ENCODE data around the gene MRPS5.
A peak's percentile ranks its signal among the peaks of the same experiment; 100 is the strongest.
"Not testable (repeated sequence)": the region's sequence is repeated elsewhere in the genome, so short reads cannot be mapped to it uniquely, and the experiment has no call there.

The MRPS5 gene

DNA sequence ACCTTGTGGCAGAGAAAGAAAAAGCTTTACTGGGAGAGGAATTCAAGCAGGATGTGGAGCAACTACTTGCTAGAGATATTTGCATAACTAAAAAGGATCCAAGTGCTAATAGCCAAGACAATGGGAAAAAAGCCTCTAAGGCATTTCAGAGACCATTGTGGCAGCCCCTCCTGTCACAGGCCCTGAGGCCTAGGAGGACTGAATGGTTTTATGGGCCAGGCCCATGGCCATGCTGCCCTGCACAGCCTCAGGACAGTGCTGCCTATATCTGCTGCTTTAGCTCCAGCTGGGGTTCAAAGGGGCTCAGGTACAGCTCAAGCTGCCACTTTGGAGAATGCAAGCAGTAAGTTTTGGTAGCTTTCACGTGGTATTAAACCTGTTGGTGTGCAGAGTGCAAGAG, 17.1 kb upstream of the MRPS5 start:
- H3K4me3 ChIP-seq (ENCODE audit: low read length), result no peak overlapping the region
- peaks cover 4% of the 10 kb centered on the region for H3K9me3 ChIP-seq (ENCODE audit: control insufficient read depth, insufficient read depth, low read length)
- no peak overlapping the region for H3K27ac ChIP-seq (ENCODE audit: low read length)
- H3K4me1 ChIP-seq (ENCODE audit: control insufficient read depth, insufficient read depth, low read length), result no peaks in the 10 kb centered on the region
- no peak for DNase-seq (ENCODE audit: low read depth, low spot score)
- H3K27me3 ChIP-seq (ENCODE audit: control insufficient read depth, insufficient read depth, low read length), result no peaks in the 10 kb centered on the region
- no CpG with 5 or more reads among the region's 1 CpG for WGBS (ENCODE audit: insufficient coverage, insufficient read length)
- no peaks in the 10 kb centered on the region for H3K36me3 ChIP-seq (ENCODE audit: control insufficient read depth, insufficient read depth, low read length)

DNA sequence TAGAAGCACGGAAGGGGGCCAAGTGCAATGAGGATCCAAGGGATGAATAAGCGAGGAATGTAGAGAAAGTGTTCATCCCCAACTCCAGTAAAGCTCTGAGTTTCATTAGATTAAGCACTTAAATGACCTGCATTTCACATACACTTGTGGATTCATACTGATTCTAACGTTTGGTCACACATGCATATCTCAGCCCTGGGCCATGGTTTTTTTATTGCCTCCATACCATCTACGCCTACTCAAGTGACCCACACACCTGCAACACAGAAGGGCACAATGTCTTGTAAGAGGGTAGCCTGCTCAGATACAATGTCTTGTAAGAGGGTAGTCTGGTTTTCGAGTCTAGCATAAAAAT, 566 bp upstream of the MRPS5 start:
- no CpG with 5 or more reads among the region's 5 CpGs for WGBS (ENCODE audit: insufficient coverage, insufficient read length)
- Histone ChIP-seq H3K9me3 (ENCODE audit: control insufficient read depth, insufficient read depth, low read length) (no peaks in the 10 kb centered on the region), H3K27me3 (ENCODE audit: control insufficient read depth, insufficient read depth, low read length) (no peaks in the 10 kb centered on the region), H3K4me3 (ENCODE audit: low read length) (peak overlapping the region; percentile 62; the same call in 1 of the 2 replicates), H3K36me3 (ENCODE audit: control insufficient read depth, insufficient read depth, low read length) (no peaks in the 10 kb centered on the region), H3K4me1 (ENCODE audit: control insufficient read depth, insufficient read depth, low read length) (0 out of 2 replicates have a peak, but pooled peaks cover 3% of the 10 kb centered on the region), H3K27ac (ENCODE audit: low read length) (no peak overlapping the region)
- no peak for DNase-seq (ENCODE audit: low read depth, low spot score)

DNA sequence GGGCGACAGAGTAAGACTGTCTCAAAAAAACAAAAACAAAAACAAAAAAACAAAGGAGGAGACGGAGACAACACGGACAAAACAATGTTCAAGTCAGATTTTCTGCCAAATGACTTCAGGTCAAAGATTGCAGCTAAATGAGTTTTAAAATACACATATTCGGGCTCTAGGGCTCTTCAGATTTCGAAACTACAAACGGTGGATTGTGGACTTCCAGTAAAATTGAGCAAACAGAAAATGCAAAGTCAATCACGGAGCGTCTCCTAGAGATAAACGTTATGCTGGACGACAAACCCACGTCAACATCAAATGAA, 558 bp downstream of the MRPS5 start:
- Histone ChIP-seq H3K36me3 (ENCODE audit: control insufficient read depth, insufficient read depth, low read length) (no peaks in the 10 kb centered on the region), H3K4me3 (ENCODE audit: low read length) (peak overlapping the region; percentile 62), H3K27ac (ENCODE audit: low read length) (no peak overlapping the region), H3K9me3 (ENCODE audit: control insufficient read depth, insufficient read depth, low read length) (no peaks in the 10 kb centered on the region), H3K4me1 (ENCODE audit: control insufficient read depth, insufficient read depth, low read length) (0 out of 2 replicates have a peak, but pooled peaks cover 3% of the 10 kb centered on the region), H3K27me3 (ENCODE audit: control insufficient read depth, insufficient read depth, low read length) (no peaks in the 10 kb centered on the region)
- DNase-seq (ENCODE audit: low read depth, low spot score), result no peak
- no CpG with 5 or more reads among the region's 11 CpGs for WGBS (ENCODE audit: insufficient coverage, insufficient read length)

DNA sequence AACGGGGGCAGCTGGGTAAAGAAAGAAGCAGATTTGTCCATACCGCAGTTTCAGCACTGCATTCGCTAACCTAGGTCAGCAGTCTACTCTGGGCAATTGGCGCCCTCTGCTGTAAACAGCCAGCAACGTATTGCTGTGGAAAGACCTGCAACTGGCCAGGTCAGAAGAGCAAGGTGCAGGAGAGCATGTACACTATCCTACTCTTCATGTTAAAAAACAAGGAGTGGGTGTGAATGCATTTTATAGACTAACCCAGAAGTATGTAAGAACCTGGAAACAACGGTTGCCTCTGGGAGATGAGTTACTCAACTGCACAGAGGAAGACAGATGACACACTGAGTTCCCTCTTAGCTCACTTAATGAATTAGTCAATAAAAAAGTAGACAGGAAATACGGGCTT, 6.2 kb downstream of the MRPS5 start:
- Histone ChIP-seq H3K9me3 (ENCODE audit: control insufficient read depth, insufficient read depth, low read length) (no peaks in the 10 kb centered on the region), H3K27ac (ENCODE audit: low read length) (no peak overlapping the region), H3K27me3 (ENCODE audit: control insufficient read depth, insufficient read depth, low read length) (no peaks in the 10 kb centered on the region), H3K4me1 (ENCODE audit: control insufficient read depth, insufficient read depth, low read length) (0 out of 2 replicates have a peak, but pooled peaks cover 3% of the 10 kb centered on the region), H3K36me3 (ENCODE audit: control insufficient read depth, insufficient read depth, low read length) (no peaks in the 10 kb centered on the region), H3K4me3 (ENCODE audit: low read length) (no peak overlapping the region)
- DNase-seq (ENCODE audit: low read depth, low spot score), result peak; percentile 35
- WGBS (ENCODE audit: insufficient coverage, insufficient read length), result no CpG with 5 or more reads among the region's 7 CpGs

DNA sequence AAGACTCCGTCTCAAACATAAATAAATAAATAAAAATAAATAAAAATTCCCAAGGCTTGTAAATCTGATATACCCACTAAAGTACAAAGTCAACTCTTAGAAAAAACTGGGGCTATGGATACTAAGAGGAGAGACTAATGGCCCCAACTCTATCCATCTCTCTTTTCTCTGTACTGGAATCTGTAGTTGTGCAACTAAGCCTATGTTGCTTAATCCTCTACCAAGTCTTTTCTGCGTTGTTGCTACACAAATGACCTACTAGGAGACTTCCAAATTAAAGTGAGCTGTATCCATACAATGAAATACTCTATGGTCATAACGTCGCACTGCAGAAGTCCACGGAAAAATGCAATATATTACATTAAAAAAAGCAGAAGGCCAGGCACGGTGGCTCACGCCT, 8.1 kb downstream of the MRPS5 start:
- Histone ChIP-seq H3K27ac (ENCODE audit: low read length) (no peak overlapping the region), H3K4me1 (ENCODE audit: control insufficient read depth, insufficient read depth, low read length) (0 out of 2 replicates have a peak, but pooled peaks cover 2% of the 10 kb centered on the region), H3K9me3 (ENCODE audit: control insufficient read depth, insufficient read depth, low read length) (no peaks in the 10 kb centered on the region), H3K4me3 (ENCODE audit: low read length) (no peak overlapping the region), H3K36me3 (ENCODE audit: control insufficient read depth, insufficient read depth, low read length) (peaks cover 2% of the 10 kb centered on the region; the same call in 1 of the 2 replicates), H3K27me3 (ENCODE audit: control insufficient read depth, insufficient read depth, low read length) (no peaks in the 10 kb centered on the region)
- DNase-seq (ENCODE audit: low read depth, low spot score), result no peak
- WGBS (ENCODE audit: insufficient coverage, insufficient read length), result no CpG with 5 or more reads among the region's 7 CpGs

DNA sequence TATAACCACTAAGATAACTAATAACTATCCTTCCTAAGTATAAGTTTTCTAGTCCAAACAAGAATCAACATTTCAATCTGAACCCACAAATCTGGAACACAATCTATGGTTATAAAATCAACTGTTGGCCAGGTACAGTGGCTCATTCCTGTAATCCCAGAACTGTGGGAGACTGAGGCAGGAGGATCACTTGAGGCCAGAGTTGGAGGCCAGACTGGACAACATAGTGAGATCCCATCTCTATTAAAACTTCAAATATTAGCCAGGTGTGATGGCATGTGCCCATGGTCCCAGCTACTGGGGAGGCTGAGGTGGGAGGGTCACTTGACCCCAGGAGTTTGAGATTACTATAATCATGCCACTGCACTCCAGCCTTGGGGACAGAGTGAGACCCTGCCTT, 11.2 kb downstream of the MRPS5 start:
- no peaks in the 10 kb centered on the region for H3K27me3 ChIP-seq (ENCODE audit: control insufficient read depth, insufficient read depth, low read length)
- H3K9me3 ChIP-seq (ENCODE audit: control insufficient read depth, insufficient read depth, low read length), result no peaks in the 10 kb centered on the region
- no peak overlapping the region for H3K27ac ChIP-seq (ENCODE audit: low read length)
- peaks cover 12% of the 10 kb centered on the region; the same call in 1 of the 2 replicates for H3K36me3 ChIP-seq (ENCODE audit: control insufficient read depth, insufficient read depth, low read length)
- H3K4me3 ChIP-seq (ENCODE audit: low read length), result no peak overlapping the region
- H3K4me1 ChIP-seq (ENCODE audit: control insufficient read depth, insufficient read depth, low read length), result no peaks in the 10 kb centered on the region
- no peak for DNase-seq (ENCODE audit: low read depth, low spot score)

DNA sequence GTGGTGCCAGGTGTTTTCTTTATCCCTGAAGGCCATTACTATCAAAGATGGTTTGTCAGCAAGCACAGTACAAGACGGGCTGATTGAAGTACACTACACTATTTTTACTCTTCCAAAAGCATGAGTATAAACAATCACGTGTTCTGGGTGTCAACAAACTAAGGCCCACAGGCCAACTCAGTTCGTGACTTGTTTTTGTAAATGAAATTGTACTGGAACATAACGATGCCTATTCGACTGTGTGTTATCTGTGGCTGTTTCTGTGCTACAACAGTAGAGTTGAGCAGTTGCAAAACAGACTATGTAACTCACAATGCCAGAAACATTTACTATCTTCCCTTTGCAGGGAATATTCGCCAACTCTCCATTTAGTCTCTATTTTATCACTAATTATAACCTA, 12.3 kb downstream of the MRPS5 start:
- no CpG with 5 or more reads among the region's 6 CpGs for WGBS (ENCODE audit: insufficient coverage, insufficient read length)
- DNase-seq (ENCODE audit: low read depth, low spot score), result no peak
- H3K36me3 ChIP-seq (ENCODE audit: control insufficient read depth, insufficient read depth, low read length), result peaks cover 12% of the 10 kb centered on the region; the same call in 1 of the 2 replicates
- H3K27ac ChIP-seq (ENCODE audit: low read length), result no peak overlapping the region
- H3K4me3 ChIP-seq (ENCODE audit: low read length), result no peak overlapping the region
- H3K9me3 ChIP-seq (ENCODE audit: control insufficient read depth, insufficient read depth, low read length), result no peaks in the 10 kb centered on the region
- H3K27me3 ChIP-seq (ENCODE audit: control insufficient read depth, insufficient read depth, low read length), result no peaks in the 10 kb centered on the region
- H3K4me1 ChIP-seq (ENCODE audit: control insufficient read depth, insufficient read depth, low read length), result no peaks in the 10 kb centered on the region

DNA sequence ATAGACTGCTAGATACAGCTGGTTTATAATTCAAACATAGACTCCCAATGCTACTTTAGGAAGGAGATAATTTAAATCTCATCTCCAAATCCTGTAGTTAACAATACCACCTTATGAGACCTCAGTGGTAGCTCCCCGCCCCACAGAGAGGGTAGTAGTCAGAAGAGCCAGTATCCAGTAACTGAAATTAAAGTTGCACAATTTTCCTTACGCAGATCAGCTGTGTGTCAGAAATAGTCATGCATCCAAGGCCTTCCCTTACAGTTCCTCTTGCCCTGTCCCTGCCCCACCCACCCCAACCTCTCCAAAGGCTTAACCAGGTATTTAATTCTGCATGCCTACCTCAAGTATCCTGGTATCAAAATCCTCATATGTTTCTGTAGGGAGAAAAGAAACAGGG, 15.5 kb downstream of the MRPS5 start:
- WGBS (ENCODE audit: insufficient coverage, insufficient read length), result no CpG with 5 or more reads among the region's 2 CpGs
- no peak overlapping the region for H3K4me3 ChIP-seq (ENCODE audit: low read length)
- H3K27ac ChIP-seq (ENCODE audit: low read length), result no peak overlapping the region
- H3K4me1 ChIP-seq (ENCODE audit: control insufficient read depth, insufficient read depth, low read length), result no peaks in the 10 kb centered on the region
- no peaks in the 10 kb centered on the region for H3K9me3 ChIP-seq (ENCODE audit: control insufficient read depth, insufficient read depth, low read length)
- peaks cover 12% of the 10 kb centered on the region; the same call in 1 of the 2 replicates for H3K36me3 ChIP-seq (ENCODE audit: control insufficient read depth, insufficient read depth, low read length)
- no peak for DNase-seq (ENCODE audit: low read depth, low spot score)
- H3K27me3 ChIP-seq (ENCODE audit: control insufficient read depth, insufficient read depth, low read length), result no peaks in the 10 kb centered on the region

DNA sequence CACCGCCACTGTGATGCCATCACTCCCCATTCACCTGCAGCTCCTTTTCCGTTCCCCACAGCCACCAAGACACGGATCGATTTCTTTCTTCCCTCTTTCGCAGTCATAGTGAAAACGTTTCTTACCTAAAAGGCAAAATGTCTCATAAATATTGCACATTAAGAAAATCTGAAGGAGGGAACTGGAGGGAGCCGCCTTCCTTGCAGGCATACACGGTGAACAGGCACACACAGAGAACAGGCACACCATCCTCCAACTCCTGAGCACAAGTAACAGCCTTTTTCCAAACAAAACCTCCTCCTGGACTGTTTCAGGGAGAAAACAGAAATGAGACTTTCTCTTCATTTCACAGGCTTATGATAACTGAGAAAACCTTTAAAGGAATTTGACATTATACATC, 17.0 kb downstream of the MRPS5 start:
- Histone ChIP-seq H3K9me3 (ENCODE audit: control insufficient read depth, insufficient read depth, low read length) (no peaks in the 10 kb centered on the region), H3K4me1 (ENCODE audit: control insufficient read depth, insufficient read depth, low read length) (no peaks in the 10 kb centered on the region), H3K27ac (ENCODE audit: low read length) (no peak overlapping the region), H3K36me3 (ENCODE audit: control insufficient read depth, insufficient read depth, low read length) (peaks cover 16% of the 10 kb centered on the region; the same call in 1 of the 2 replicates), H3K4me3 (ENCODE audit: low read length) (no peak overlapping the region), H3K27me3 (ENCODE audit: control insufficient read depth, insufficient read depth, low read length) (no peaks in the 10 kb centered on the region)
- no peak for DNase-seq (ENCODE audit: low read depth, low spot score)
- WGBS (ENCODE audit: insufficient coverage, insufficient read length), result no CpG with 5 or more reads among the region's 8 CpGs

DNA sequence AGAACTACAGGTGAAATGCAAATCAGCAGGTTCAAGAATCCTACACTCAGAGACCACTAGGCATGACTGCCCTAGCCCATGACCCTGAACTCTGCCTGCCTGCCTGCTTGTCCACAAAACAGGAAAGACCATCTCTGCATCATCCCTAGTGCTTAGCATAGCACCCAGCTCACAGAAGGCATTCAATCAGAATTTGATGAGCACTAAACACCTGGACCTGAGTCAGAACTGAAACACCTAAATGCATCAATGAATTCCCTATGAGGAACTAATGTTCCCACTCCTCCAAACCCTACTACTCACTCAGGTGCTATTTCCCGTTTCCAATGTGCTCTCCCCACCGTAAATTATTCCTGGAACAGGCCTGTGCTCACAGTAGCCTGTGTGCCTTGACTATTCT, 21.7 kb downstream of the MRPS5 start:
- peaks cover 4% of the 10 kb centered on the region; the same call in 1 of the 2 replicates for H3K36me3 ChIP-seq (ENCODE audit: control insufficient read depth, insufficient read depth, low read length)
- no peak overlapping the region for H3K4me3 ChIP-seq (ENCODE audit: low read length)
- WGBS (ENCODE audit: insufficient coverage, insufficient read length), result no CpG with 5 or more reads among the region's 2 CpGs
- no peak overlapping the region for H3K27ac ChIP-seq (ENCODE audit: low read length)
- no peak for DNase-seq (ENCODE audit: low read depth, low spot score)
- H3K27me3 ChIP-seq (ENCODE audit: control insufficient read depth, insufficient read depth, low read length), result no peaks in the 10 kb centered on the region
- H3K4me1 ChIP-seq (ENCODE audit: control insufficient read depth, insufficient read depth, low read length), result no peaks in the 10 kb centered on the region
- no peaks in the 10 kb centered on the region for H3K9me3 ChIP-seq (ENCODE audit: control insufficient read depth, insufficient read depth, low read length)

DNA sequence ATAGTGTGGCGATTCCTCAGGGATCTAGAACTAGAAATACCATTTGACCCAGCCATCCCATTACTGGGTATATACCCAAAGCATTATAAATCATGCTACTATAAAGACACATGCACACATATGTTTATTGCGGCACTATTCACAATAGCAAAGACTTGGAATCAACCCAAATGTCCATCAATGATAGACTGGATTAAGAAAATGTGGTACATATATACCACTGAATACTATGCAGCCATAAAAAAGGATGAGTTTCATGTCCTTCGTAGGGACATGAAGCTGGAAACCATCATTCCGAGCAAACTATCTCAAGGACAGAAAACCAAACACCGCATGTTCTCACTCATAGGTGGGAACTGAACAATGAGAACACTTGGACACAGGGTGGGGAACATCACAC, 23.3 kb downstream of the MRPS5 start:
- whole genome bisulfite sequencing (ENCODE audit: insufficient coverage, insufficient read length), result no CpG with 5 or more reads among the region's 5 CpGs
- H3K36me3 ChIP-seq (ENCODE audit: control insufficient read depth, insufficient read depth, low read length); H3K27me3 ChIP-seq (ENCODE audit: control insufficient read depth, insufficient read depth, low read length); DNase-seq (ENCODE audit: low read depth, low spot score); H3K27ac ChIP-seq (ENCODE audit: low read length); H3K4me1 ChIP-seq (ENCODE audit: control insufficient read depth, insufficient read depth, low read length); H3K9me3 ChIP-seq (ENCODE audit: control insufficient read depth, insufficient read depth, low read length); H3K4me3 ChIP-seq (ENCODE audit: low read length): not testable (repeated sequence)
